HepG2 (cell line): ENCODE data around the gene TSGA10IP.

Source experiments
- ADNP ChIP-seq: sonication (generic); formaldehyde crosslinking; IDR thresholded peaks from 2 replicates; pipeline ENCODE4 v1.4.0; 2020; ENCODE audit warnings: missing genetic modification reagents
- CTCF ChIP-seq: sonication (generic); formaldehyde crosslinking; IDR thresholded peaks from 2 replicates; pipeline ENCODE4 v1.5.0; 2020; ENCODE audit warnings: mild to moderate bottlenecking, missing genetic modification reagents, moderate library complexity
- EP300 ChIP-seq, 3 experiments: sonication (generic) in 1 of 3; formaldehyde crosslinking in 1 of 3; IDR thresholded peaks; 2 replicates each; pipeline versions ENCODE4 v1.5.1 to v1.6.1; 2011 to 2020; ENCODE audit warnings: low read depth in 2 of 3, low read length in 2 of 3, borderline replicate concordance in 1 of 3, improper control_type of control experiment in 1 of 3, mild to moderate bottlenecking in 1 of 3, missing genetic modification reagents in 1 of 3, moderate library complexity in 1 of 3
- HOXA3 ChIP-seq: sonication (generic); formaldehyde crosslinking; IDR thresholded peaks from 2 replicates; pipeline ENCODE4 v1.5.0; 2020; ENCODE audit warnings: missing genetic modification reagents
- POLR2AphosphoS5 ChIP-seq: IDR thresholded peaks from 2 replicates; pipeline ENCODE4 v1.6.1; 2012; ENCODE audit warnings: low read depth, low read length
- STAT6 ChIP-seq: sonication (generic); formaldehyde crosslinking; IDR thresholded peaks from 2 replicates; pipeline ENCODE4 v1.4.0; 2020; ENCODE audit warnings: missing genetic modification reagents, mild to moderate bottlenecking, borderline replicate concordance
- ZFP1 ChIP-seq: IDR thresholded peaks from 2 replicates; pipeline ENCODE4 v1.6.1; 2016
- ZHX2 ChIP-seq, 2 experiments: sonication (generic) in 1 of 2; formaldehyde crosslinking in 1 of 2; IDR thresholded peaks; 2 replicates each; pipeline versions ENCODE4 v1.6.1 to v1.9.0; 2014 to 2022; ENCODE audit warnings: antibody characterized with exemption in 1 of 2, borderline replicate concordance in 1 of 2, inconsistent platforms in 1 of 2, low read depth in 1 of 2, missing genetic modification reagents in 1 of 2
- ZNF749 ChIP-seq: sonication (generic); formaldehyde crosslinking; IDR thresholded peaks from 2 replicates; pipeline ENCODE4 v1.8.0; 2022; ENCODE audit warnings: mild to moderate bottlenecking, missing genetic modification reagents, moderate library complexity, borderline replicate concordance
- ZSCAN22 ChIP-seq: sonication (generic); formaldehyde crosslinking; IDR thresholded peaks from 2 replicates; pipeline ENCODE4 v1.4.0; 2020; ENCODE audit warnings: mild to moderate bottlenecking, missing genetic modification reagents

GRCh38 chr11:65944191-65944590 lies 1.1 kb upstream of the TSGA10IP start:
- TF ChIP-seq HOXA3 (no peak), CTCF (CRISPR knock-in tag) (no peak), STAT6 (no peak), ZSCAN22 (CRISPR knock-in tag) (no peak), ZFP1 (CRISPR knock-in tag) (no peak), ZHX2 (IDR thresholded peaks at IDR 0.05; ENCODE audit: low read depth) (no peak), ZHX2 (CRISPR knock-in tag; IDR thresholded peaks at IDR 0.05; ENCODE audit: borderline replicate concordance) (no peak), EP300 (IDR thresholded peaks at IDR 0.05; ENCODE audit: low read depth in 2 of 2, low read length in 2 of 2) (no peak), EP300 (CRISPR knock-in tag; IDR thresholded peaks at IDR 0.05; ENCODE audit: borderline replicate concordance) (no peak), POLR2AphosphoS5 (no peak), ADNP (CRISPR knock-in tag) (no peak), ZNF749 (CRISPR knock-in tag) (no peak)
